Measurements from ENCODE around the gene PADI3. TPM values are rescaled to one million over a fixed set of nuclear protein-coding genes. Genes with fewer than 3 reads are reported as not detected.

The PADI3 gene
- total and polyA plus RNA-seq, 2 of the 4 experiments (the other 2 are of a cell fraction), result not detected

GRCh38 chr1:17213148-17213781, 35.6 kb upstream of the PADI3 start (continued):
- no peak for TF ChIP-seq MXI1 (IDR thresholded peaks at IDR 0.05; ENCODE audit: borderline replicate concordance, low read depth, low read length)

- Histone ChIP-seq H2AK5ac (ENCODE audit: low read depth, low read length) (peak overlapping the region; percentile 66; the same call in 1 of the 2 replicates), H4K20me1 (ENCODE audit: insufficient read depth, low read length) (no peaks in the 10 kb centered on the region), H3K9me1 (ENCODE audit: insufficient read depth, low read length) (peaks cover 3% of the 10 kb centered on the region; the same call in 1 of the 2 replicates), H4K5ac (ENCODE audit: low read depth, low read length) (0 out of 2 replicates have a peak overlapping the region, but pooled peaks have one; percentile 15), H3K79me1 (ENCODE audit: low read depth in 1 of 2, low read length in 2 of 2) (no peaks in the 10 kb centered on the region), H3K9ac (ENCODE audit: low read depth, low read length) (no peak overlapping the region), H2BK120ac (ENCODE audit: low read depth, low read length) (peak overlapping the region; percentile 49; the same call in 1 of the 2 replicates), H2BK15ac (ENCODE audit: low read depth, low read length) (peak overlapping the region; percentile 61; the same call in 1 of the 3 replicates), H3K23ac (ENCODE audit: low read depth, low read length) (0 out of 2 replicates have a peak overlapping the region, but pooled peaks have one; percentile 42), H3K14ac (replicated peaks; ENCODE audit: low read depth, low read length) (0 out of 2 replicates have a peak overlapping the region, but pooled peaks have one; percentile 24), H2BK20ac (ENCODE audit: low read depth, low read length) (peak overlapping the region; percentile 53; the same call in 1 of the 2 replicates), H3K36me3 (ENCODE audit: control insufficient read depth, insufficient read depth, low read length) (no peaks in the 10 kb centered on the region), H3K18ac (ENCODE audit: low read depth, low read length) (no peak overlapping the region), H3K27ac (ENCODE audit: insufficient read depth, low read length) (no peak overlapping the region), H2AK9ac (replicated peaks; ENCODE audit: low read depth, low read length, poor library complexity) (peak overlapping the region; percentile 33), H3K4me3 (ENCODE audit: insufficient read depth, low read depth, low read length) (no peak overlapping the region), H3K4ac (ENCODE audit: low read depth, low read length) (peak overlapping the region; percentile 64; the same call in 1 of the 2 replicates), H3K4me2 (ENCODE audit: low read depth, low read length) (no peak overlapping the region), H3K56ac (ENCODE audit: extremely low read depth, insufficient read depth, low read length) (no peak overlapping the region), H3K9me3 (ENCODE audit: control insufficient read depth, insufficient read depth, low read length) (no peaks in the 10 kb centered on the region), H4K8ac (ENCODE audit: low read depth in 2 of 2, low read length in 2 of 2) (peak overlapping the region in 1 of 2 experiments; percentile 82; a peak in 1 of 4 replicates), H3K4me1 (ENCODE audit: control insufficient read depth, insufficient read depth, low read length) (peaks cover 12% of the 10 kb centered on the region), H3K27me3 (ENCODE audit: control insufficient read depth, insufficient read depth, low read length) (peaks cover 11% of the 10 kb centered on the region), H2AFZ (replicated peaks; ENCODE audit: low read length, poor library complexity) (no peak overlapping the region), H2BK5ac (ENCODE audit: low read depth, low read length, poor library complexity, severe bottlenecking) (no peak overlapping the region), H4K91ac (ENCODE audit: insufficient read depth, low read depth, low read length) (peak overlapping the region; percentile 57; the same call in 1 of the 2 replicates)
- no peak for DNase-seq
- WGBS, 2 experiments (ENCODE audit: extremely low coverage in 2 of 2, insufficient read length in 1 of 2), result 96% methylated on average over 4 of the region's 9 CpGs; no CpG with 5 or more reads in 1 of the 2 experiments
- CTCF ChIA-PET, result interaction anchor here (2.2 kb wide), 1 partner anchor 9 kb away, joined by 8 read pairs; no protein-coding TSS in a partner anchor
- POLR2A ChIA-PET (ENCODE audit: unreplicated experiment), result no interaction called here
- BruUV-seq (replicated peaks), result no TSS peak
- dilution Hi-C loops (cut with HindIII; ENCODE audit: low sequenced_read_pairs, unreplicated experiment) (no loop called here), in situ Hi-C loops (cut with MboI; ENCODE audit: low sequenced_read_pairs) (no loop called here), intact Hi-C loops (cut with micrococcal nuclease) (no loop called here)
- no peak for ATAC-seq (ENCODE audit: low read depth)
- TF ChIP-seq USF2 (IDR thresholded peaks at IDR 0.05; ENCODE audit: low read depth, low read length) (no peak), RCOR1 (IDR thresholded peaks at IDR 0.05; ENCODE audit: insufficient replicate concordance, low read length) (no peak)
These were observed 35.1 kb upstream of the PADI3 start for GRCh38 chr1:17213782-17214148.
